ENCODE results near the gene ARHGAP29. TPM values are rescaled to one million over a fixed set of nuclear protein-coding genes. Genes with fewer than 3 reads are reported as not detected.
A peak's percentile ranks its signal among the peaks of the same experiment; 100 is the strongest.

Gene ARHGAP29
- total and polyA plus RNA-seq, 7 experiments from 2014 or later = 0.02 to 0.37 (median 0.13) TPM; not detected in 4

DNA sequence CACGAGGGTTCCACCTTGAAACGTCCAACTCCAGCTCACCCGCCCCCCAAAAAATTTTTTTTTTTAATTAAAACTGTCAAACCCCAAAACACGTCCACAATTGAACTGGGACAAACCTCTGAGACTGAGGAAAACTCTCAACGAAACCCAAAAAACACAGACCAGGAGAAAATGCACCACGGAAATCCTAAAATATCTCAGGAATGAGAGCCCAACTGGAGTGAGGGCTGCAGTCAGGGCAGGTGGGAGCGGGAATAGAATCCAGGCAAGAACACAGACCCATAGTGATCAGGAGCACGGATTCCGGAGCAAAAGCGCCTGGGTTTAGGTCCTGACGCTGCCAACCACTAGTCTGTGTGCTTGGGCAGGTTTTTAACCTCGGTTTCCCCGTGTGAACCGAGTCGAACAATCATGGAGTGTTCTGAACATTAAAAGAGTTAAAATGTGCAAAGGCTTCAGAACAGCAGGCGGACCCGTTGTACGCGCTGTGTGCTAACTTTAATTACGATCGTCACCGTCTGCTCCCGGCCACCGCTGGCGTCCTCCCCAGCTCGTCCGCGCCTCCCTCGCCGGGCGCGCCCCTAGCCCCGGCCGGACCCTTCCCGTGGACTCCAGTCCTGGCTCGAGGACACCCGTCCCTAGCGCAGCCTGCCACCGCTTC lies 624 bp downstream of the ARHGAP29 start:
- peak in 1 of 9 donors; percentile 2 for DNase-seq
- intact Hi-C loops (cut with micrococcal nuclease) = loop anchor here (2.0 to 10.0 kb wide), 3 partner anchors 181 to 228 kb away; partner anchors contain the start of gene ABCD3 (in 2 of the 2)
- Histone ChIP-seq H3K4me3 (ENCODE audit: low read length) (peak overlapping the region; percentile 22), H3K27ac (ENCODE audit: low read depth, low read length) (no peak overlapping the region), H3K27me3 (ENCODE audit: control insufficient read depth in 2 of 2, insufficient read depth in 2 of 2, low read length in 2 of 2) (peaks cover 0 to 13% of the 10 kb centered on the region in 2 donors), H3K9me3 (ENCODE audit: control insufficient read depth in 2 of 3, low read length in 3 of 3) (no peaks in the 10 kb centered on the region), H3K36me3 (ENCODE audit: control insufficient read depth in 2 of 3, insufficient read depth in 3 of 3, low read length in 3 of 3) (no peaks in the 10 kb centered on the region), H3K4me1 (ENCODE audit: control insufficient read depth in 2 of 2, insufficient read depth in 2 of 2, low read length in 2 of 2) (peaks cover 0 to 7% of the 10 kb centered on the region in 2 donors)
- peak overlapping the region; percentile 43 to 85 (median 74) for H3K4me3 Mint-ChIP-seq
- POLR2A ChIA-PET = no interaction called here
- CTCF ChIA-PET = no interaction called here
- H3K36me3 Mint-ChIP-seq = peaks cover 0 to 3% (median 0%) of the 10 kb centered on the region in 5 donors
- no peak overlapping the region for H3K27ac Mint-ChIP-seq
- peak; percentile 38 for ATAC-seq
- peaks cover 0 to 13% (median 4%) of the 10 kb centered on the region in 11 donors for H3K9me3 Mint-ChIP-seq
- peaks cover 8 to 17% (median 13%) of the 10 kb centered on the region in 7 donors for H3K4me1 Mint-ChIP-seq
- peaks cover 76 to 83% (median 81%) of the 10 kb centered on the region in 5 donors for H3K27me3 Mint-ChIP-seq

DNA sequence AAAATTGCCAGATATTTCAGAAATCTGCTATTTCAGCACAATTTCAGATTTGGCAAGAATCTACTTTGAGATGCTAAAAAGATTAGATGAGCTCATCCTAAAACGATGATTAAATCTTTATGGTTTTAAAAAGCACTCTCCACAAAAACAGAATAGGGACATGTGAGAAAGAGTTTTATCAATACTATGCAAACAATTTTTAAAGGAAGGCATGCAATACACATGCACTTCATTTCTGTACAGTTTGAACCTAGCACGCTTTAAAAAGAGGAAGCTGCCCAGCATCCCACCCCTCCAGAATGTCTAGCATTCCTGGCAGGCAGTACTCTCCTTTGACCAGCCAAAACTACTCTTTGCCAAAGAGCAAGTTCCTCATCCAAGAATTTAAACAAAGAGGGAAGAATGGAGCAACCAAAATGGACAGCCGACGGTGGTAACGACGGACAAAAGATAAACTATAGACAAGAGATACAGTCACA lies 1.3 kb downstream of the ARHGAP29 start:
- intact Hi-C loops (cut with micrococcal nuclease) = loop anchor here (2.0 to 10.0 kb wide), 3 partner anchors 181 to 229 kb away; partner anchors contain the start of gene ABCD3 (in 2 of the 2)
- CTCF ChIA-PET = no interaction called here
- no peak overlapping the region for H3K27ac Mint-ChIP-seq
- H3K4me1 ChIP-seq (ENCODE audit: control insufficient read depth in 2 of 2, insufficient read depth in 2 of 2, low read length in 2 of 2) = peaks cover 0 to 7% of the 10 kb centered on the region in 2 donors
- peaks cover 0 to 11% (median 4%) of the 10 kb centered on the region in 11 donors for H3K9me3 Mint-ChIP-seq
- peaks cover 0 to 13% of the 10 kb centered on the region in 2 donors for H3K27me3 ChIP-seq (ENCODE audit: control insufficient read depth in 2 of 2, insufficient read depth in 2 of 2, low read length in 2 of 2)
- H3K36me3 Mint-ChIP-seq = peaks cover 0 to 3% (median 0%) of the 10 kb centered on the region in 5 donors
- H3K36me3 ChIP-seq (ENCODE audit: control insufficient read depth in 2 of 3, insufficient read depth in 3 of 3, low read length in 3 of 3) = no peaks in the 10 kb centered on the region
- H3K4me3 Mint-ChIP-seq = peak overlapping the region; percentile 43 to 85 (median 74)
- POLR2A ChIA-PET = no interaction called here
- peaks cover 77 to 86% (median 83%) of the 10 kb centered on the region in 5 donors for H3K27me3 Mint-ChIP-seq
- H3K4me3 ChIP-seq (ENCODE audit: low read length) = no peak overlapping the region
- H3K9me3 ChIP-seq (ENCODE audit: control insufficient read depth in 2 of 3, low read length in 3 of 3) = no peaks in the 10 kb centered on the region
- peaks cover 8 to 17% (median 13%) of the 10 kb centered on the region in 7 donors for H3K4me1 Mint-ChIP-seq
- DNase-seq (no peak), ATAC-seq (no peak)
- no peak overlapping the region for H3K27ac ChIP-seq (ENCODE audit: low read depth, low read length)

DNA sequence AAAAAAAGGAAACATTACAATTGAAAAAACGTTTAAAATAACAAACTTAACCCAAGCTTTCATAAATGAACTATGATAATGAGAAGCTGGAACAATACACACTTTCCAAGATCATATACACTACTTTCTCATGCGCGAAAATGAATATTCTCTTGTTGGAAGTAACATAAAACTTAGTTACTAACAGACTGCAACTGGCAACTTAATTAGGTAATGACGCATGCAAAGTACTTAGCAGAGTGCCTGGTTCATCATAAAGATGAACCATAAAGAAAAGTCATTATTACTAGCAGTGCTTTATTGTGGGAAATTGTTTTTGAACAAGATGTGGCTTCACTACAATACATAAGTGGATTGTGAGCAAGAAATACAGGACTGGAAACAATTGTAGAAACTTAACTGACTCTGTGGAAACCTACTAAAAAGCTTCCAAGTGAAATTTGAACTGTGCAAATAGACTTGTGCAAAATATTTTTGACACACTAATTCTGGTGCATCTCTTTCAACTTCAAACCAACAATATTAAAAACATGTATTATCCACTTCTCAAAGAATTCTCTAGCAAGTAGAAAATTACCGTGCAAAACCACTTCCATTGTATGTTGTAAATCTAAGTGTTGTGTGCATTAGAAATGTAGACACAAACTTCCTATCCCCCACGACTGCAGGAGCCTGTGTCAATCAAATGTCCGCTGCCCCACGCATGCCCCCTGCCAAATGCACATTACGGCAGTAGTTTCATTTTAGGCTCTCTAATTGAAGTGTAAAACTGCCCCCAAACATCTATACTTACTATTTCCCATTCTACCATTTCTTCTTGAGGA lies 2.0 kb downstream of the ARHGAP29 start:
- DNase-seq (no peak), ATAC-seq (no peak)
- POLR2A ChIA-PET = no interaction called here
- intact Hi-C loops (cut with micrococcal nuclease) = loop anchor here (2.0 to 10.0 kb wide), 3 partner anchors 182 to 229 kb away; partner anchors contain the start of gene ABCD3 (in 2 of the 2)
- Histone ChIP-seq H3K4me3 (ENCODE audit: low read length) (no peak overlapping the region), H3K36me3 (ENCODE audit: control insufficient read depth in 2 of 3, insufficient read depth in 3 of 3, low read length in 3 of 3) (no peaks in the 10 kb centered on the region), H3K27me3 (ENCODE audit: control insufficient read depth in 2 of 2, insufficient read depth in 2 of 2, low read length in 2 of 2) (peaks cover 0 to 13% of the 10 kb centered on the region in 2 donors), H3K4me1 (ENCODE audit: control insufficient read depth in 2 of 2, insufficient read depth in 2 of 2, low read length in 2 of 2) (peaks cover 0 to 7% of the 10 kb centered on the region in 2 donors), H3K27ac (ENCODE audit: low read depth, low read length) (no peak overlapping the region), H3K9me3 (ENCODE audit: control insufficient read depth in 2 of 3, low read length in 3 of 3) (no peaks in the 10 kb centered on the region)
- CTCF ChIA-PET = no interaction called here
- H3K4me3 Mint-ChIP-seq = peak overlapping the region in 9 of 10 donors; percentile 13 to 85 (median 76)
- peaks cover 8 to 17% (median 13%) of the 10 kb centered on the region in 7 donors for H3K4me1 Mint-ChIP-seq
- peaks cover 71 to 85% (median 78%) of the 10 kb centered on the region in 5 donors for H3K27me3 Mint-ChIP-seq
- H3K9me3 Mint-ChIP-seq = peaks cover 0 to 11% (median 3%) of the 10 kb centered on the region in 11 donors
- H3K27ac Mint-ChIP-seq = no peak overlapping the region
- peaks cover 0 to 3% (median 0%) of the 10 kb centered on the region in 5 donors for H3K36me3 Mint-ChIP-seq

DNA sequence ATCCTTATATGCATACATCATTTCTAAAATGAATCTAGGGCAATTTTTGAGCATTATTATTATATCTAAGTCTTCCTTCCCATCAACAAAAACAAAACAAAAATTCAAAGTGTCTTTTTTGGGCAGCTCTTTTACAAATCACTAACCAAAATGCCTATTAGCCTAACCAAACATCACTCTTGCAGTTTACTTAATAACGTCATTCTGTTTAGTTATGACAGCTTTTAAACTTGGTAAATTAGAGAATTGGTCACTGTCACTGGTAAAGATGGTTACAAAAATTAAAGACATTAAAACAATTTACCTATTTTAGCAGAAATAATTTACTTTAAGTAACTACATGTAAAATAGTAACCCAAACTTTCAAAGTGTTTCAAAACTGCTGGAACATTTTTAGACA lies 2.8 kb downstream of the ARHGAP29 start:
- intact Hi-C loops (cut with micrococcal nuclease) = loop anchor here (5.0 to 10.0 kb wide), 2 partner anchors 183 to 230 kb away; partner anchors contain the start of gene ABCD3 (in 1 of the 2)
- DNase-seq (no peak), ATAC-seq (no peak)
- H3K27me3 ChIP-seq (ENCODE audit: control insufficient read depth in 2 of 2, insufficient read depth in 2 of 2, low read length in 2 of 2) = peaks cover 0 to 13% of the 10 kb centered on the region in 2 donors
- Mint-ChIP-seq H3K9me3 (peaks cover 0 to 11% (median 3%) of the 10 kb centered on the region in 11 donors), H3K36me3 (peaks cover 0 to 3% (median 0%) of the 10 kb centered on the region in 5 donors), H3K27ac (no peak overlapping the region), H3K4me3 (no peak overlapping the region), H3K27me3 (peaks cover 64 to 81% (median 71%) of the 10 kb centered on the region in 5 donors), H3K4me1 (peaks cover 8 to 17% (median 13%) of the 10 kb centered on the region in 7 donors)
- ChIA-PET POLR2A (no interaction called here), CTCF (no interaction called here)
- H3K4me3 ChIP-seq (ENCODE audit: low read length) = no peak overlapping the region
- H3K4me1 ChIP-seq (ENCODE audit: control insufficient read depth in 2 of 2, insufficient read depth in 2 of 2, low read length in 2 of 2) = peaks cover 0 to 7% of the 10 kb centered on the region in 2 donors
- no peaks in the 10 kb centered on the region for H3K36me3 ChIP-seq (ENCODE audit: control insufficient read depth in 2 of 3, insufficient read depth in 3 of 3, low read length in 3 of 3)
- no peaks in the 10 kb centered on the region for H3K9me3 ChIP-seq (ENCODE audit: control insufficient read depth in 2 of 3, low read length in 3 of 3)
- H3K27ac ChIP-seq (ENCODE audit: low read depth, low read length) = no peak overlapping the region

DNA sequence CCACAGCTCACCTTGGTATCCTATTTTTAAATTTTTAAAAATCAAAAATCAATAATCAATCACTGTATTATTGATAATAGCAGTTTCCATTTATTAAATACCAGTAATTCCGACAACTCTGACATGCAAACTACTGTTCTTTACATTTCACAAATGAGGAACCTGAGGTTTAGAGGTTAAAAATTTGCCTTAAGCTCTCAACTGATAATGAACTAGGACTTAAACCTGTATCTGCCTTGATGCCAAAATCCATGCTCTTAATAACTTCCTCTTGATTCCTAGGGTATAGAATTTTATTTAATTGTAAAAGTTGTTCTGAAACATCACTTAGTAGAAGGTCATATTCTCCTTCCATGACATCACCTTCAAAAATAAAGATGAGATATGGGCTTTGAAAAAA lies 5.6 kb downstream of the ARHGAP29 start:
- no peak overlapping the region for H3K27ac Mint-ChIP-seq
- no peak for DNase-seq
- H3K4me3 Mint-ChIP-seq = no peak overlapping the region
- H3K27me3 ChIP-seq (ENCODE audit: control insufficient read depth in 2 of 2, insufficient read depth in 2 of 2, low read length in 2 of 2) = peaks cover 5 to 8% of the 10 kb centered on the region in 2 donors
- peaks cover 8 to 13% (median 12%) of the 10 kb centered on the region in 7 donors for H3K4me1 Mint-ChIP-seq
- ChIA-PET POLR2A (no interaction called here), CTCF (no interaction called here)
- H3K27ac ChIP-seq (ENCODE audit: low read depth, low read length) = no peak overlapping the region
- intact Hi-C loops (cut with micrococcal nuclease) = loop anchor here in 1 of 2 donors (10.0 kb wide), 1 partner anchor 233 kb away; no protein-coding TSS in a partner anchor
- peaks cover 0 to 5% (median 0%) of the 10 kb centered on the region in 11 donors for H3K9me3 Mint-ChIP-seq
- H3K4me1 ChIP-seq (ENCODE audit: control insufficient read depth in 2 of 2, insufficient read depth in 2 of 2, low read length in 2 of 2) = peaks cover 0 to 4% of the 10 kb centered on the region in 2 donors
- H3K36me3 ChIP-seq (ENCODE audit: control insufficient read depth in 2 of 3, insufficient read depth in 3 of 3, low read length in 3 of 3) = no peaks in the 10 kb centered on the region
- no peak overlapping the region for H3K4me3 ChIP-seq (ENCODE audit: low read length)
- no peak for ATAC-seq
- peaks cover 47 to 76% (median 56%) of the 10 kb centered on the region in 5 donors for H3K27me3 Mint-ChIP-seq
- peaks cover 0 to 3% (median 0%) of the 10 kb centered on the region in 5 donors for H3K36me3 Mint-ChIP-seq
- H3K9me3 ChIP-seq (ENCODE audit: control insufficient read depth in 2 of 3, low read length in 3 of 3) = no peaks in the 10 kb centered on the region

DNA sequence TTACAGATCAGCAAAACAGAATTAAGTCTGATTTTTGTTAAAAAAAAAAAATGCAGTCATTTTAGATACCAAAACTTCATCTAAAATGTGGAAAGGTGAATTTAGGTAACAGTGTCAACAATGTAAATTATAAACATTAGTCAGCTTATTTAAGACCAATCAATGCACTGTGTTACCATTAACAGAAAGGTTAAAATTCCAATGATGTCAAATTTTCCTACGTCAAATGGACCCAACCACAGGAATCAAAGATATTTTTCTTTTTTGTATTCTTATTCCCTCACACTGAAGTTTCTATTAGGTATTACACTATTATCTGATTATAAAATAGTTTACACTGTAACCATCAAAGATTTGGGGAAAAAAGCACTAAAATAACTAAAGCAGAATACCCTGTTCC lies 6.5 kb downstream of the ARHGAP29 start:
- no peak overlapping the region for H3K4me3 Mint-ChIP-seq
- ATAC-seq (no peak), DNase-seq (no peak)
- peaks cover 0 to 3% (median 0%) of the 10 kb centered on the region in 5 donors for H3K36me3 Mint-ChIP-seq
- H3K4me1 Mint-ChIP-seq = peaks cover 3 to 5% (median 4%) of the 10 kb centered on the region in 7 donors
- H3K27ac Mint-ChIP-seq = no peak overlapping the region
- POLR2A ChIA-PET = no interaction called here
- H3K4me1 ChIP-seq (ENCODE audit: control insufficient read depth in 2 of 2, insufficient read depth in 2 of 2, low read length in 2 of 2) = no peaks in the 10 kb centered on the region
- no peak overlapping the region for H3K27ac ChIP-seq (ENCODE audit: low read depth, low read length)
- no peaks in the 10 kb centered on the region for H3K36me3 ChIP-seq (ENCODE audit: control insufficient read depth in 2 of 3, insufficient read depth in 3 of 3, low read length in 3 of 3)
- no peaks in the 10 kb centered on the region for H3K9me3 ChIP-seq (ENCODE audit: control insufficient read depth in 2 of 3, low read length in 3 of 3)
- intact Hi-C loops (cut with micrococcal nuclease) = loop anchor here in 1 of 2 donors (10.0 kb wide), 1 partner anchor 234 kb away; no protein-coding TSS in a partner anchor
- peaks cover 3 to 5% of the 10 kb centered on the region in 2 donors for H3K27me3 ChIP-seq (ENCODE audit: control insufficient read depth in 2 of 2, insufficient read depth in 2 of 2, low read length in 2 of 2)
- CTCF ChIA-PET = interaction anchor here (0.6 kb wide), 1 partner anchor 746 kb away, joined by 6 read pairs; no protein-coding TSS in a partner anchor
- H3K9me3 Mint-ChIP-seq = peaks cover 0 to 3% (median 0%) of the 10 kb centered on the region in 11 donors
- peaks cover 44 to 76% (median 55%) of the 10 kb centered on the region in 5 donors for H3K27me3 Mint-ChIP-seq
- no peak overlapping the region for H3K4me3 ChIP-seq (ENCODE audit: low read length)
